GM18858 (cell line): ENCODE data around the gene GGA3.

Source experiments
- ATAC-seq: cut with Tn5 transposase; IDR thresholded peaks from one replicate; pipeline ENCODE4 v1.9.1; 2021; ENCODE audit not compliant: unreplicated experiment

Gene GGA3

DNA sequence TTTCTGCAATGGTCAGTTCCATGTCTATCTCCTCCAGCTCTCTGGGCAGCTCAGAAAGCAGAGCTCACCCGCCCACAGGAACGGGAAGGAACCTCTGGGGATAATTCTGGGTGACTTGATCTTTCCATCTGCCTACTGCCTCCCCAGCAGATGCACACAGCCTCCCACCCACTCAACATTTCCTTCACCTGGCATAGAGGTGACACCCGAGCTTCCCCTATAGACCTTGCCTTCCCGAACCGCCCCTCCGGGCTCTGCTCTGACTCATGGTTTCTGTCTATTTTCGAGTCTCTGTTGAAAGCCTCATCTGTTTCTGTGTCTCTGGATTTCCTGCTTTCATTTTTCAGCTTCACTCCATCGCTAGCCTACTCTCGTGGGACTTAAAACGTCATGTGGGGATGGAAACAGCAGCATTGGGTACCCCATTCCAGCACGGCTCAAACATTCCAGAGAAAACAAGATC is 11.4 kb downstream of the GGA3 start:
- peak; percentile 77 for ATAC-seq

DNA sequence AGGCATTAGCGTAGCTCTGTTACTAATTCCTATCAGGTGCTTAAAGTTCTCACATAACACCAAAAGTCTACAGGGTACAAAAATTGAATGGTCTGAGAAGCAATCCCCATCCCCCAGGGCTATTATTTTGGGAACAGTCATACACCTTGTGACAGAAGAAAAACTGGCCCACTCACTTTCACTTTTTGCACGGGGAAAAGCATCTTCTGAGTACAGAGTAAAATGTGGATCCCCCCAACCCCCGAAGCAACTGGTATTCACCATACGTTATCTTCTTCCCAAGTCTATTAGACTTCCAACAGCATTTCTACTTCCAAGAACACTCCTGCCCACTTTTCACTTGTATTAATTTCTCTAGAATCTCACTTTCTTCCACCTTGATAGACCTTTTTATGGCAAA is 11.8 kb downstream of the GGA3 start:
- ATAC-seq = no peak

DNA sequence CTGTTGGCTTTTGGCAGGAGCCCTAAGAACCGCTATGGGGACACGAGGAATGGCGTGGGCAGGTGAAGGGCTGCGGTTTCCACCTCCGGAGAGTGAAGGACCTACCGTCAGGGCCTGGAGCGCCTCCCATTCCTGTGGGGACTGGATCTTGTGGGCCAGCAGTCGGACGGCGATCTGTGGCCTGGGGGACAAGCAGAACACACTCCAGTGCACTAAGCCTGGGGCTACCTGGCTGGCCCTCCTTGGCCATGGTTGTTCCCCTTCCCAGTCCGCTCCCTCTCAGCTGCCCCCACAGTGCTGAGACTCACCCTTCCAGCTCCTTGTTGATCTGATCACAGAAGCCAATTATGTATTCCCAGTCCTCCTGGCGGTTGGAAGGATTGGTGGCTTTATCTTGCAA is 15.0 kb downstream of the GGA3 start:
- no peak for ATAC-seq

DNA sequence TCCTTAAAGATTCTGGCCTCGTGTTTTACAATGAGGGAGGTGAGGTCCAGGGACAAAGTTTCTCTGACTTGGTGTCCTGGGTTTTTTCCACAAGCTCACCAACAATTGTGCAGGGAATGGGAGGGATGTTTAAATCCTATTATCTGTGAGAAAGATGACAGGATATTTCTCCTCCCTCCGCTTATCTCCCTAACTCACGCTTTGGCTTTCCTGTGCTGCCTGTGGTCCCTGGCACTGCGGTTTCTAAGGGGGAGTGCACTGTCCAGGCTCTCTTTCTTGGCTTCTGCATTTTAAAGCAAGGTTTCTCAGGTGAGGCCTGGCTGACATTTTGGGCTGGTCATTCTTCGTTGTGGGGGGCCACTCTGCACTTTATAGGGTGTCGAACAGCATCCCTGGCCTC is 16.4 kb downstream of the GGA3 start:
- no peak for ATAC-seq

DNA sequence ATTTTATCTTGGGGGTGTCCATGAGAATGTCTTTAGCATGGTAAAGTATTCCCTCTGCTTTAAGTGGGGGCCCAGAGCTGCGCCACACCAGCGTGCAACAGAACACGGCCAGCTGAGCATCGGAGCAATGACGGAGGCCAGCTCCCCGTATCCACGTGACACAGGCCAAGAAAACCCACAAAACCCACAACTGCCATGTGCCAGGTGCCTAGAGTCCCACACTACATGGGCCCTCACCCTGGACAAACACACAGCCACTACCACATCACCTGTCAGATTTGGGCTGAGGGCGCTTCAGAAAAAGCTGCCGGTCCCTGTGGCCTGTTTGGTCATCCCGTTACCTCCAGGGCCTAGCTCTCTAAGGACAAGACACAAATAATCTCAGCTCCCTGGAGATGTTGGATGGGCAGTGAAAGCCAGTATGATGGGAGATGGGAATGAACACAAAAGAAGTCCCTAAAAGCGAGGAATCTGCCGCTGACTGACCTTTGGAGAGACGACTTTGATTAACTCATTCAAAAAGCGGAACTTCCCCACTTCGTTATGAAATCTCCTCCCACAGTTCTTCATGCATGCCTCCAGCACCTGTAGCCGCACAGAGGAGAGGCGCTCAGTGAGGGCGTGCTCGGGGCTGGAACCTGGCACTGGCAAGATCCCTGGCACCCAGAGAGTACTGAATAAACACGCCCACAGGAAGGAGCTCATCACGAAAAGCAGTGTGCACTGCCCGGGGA is 17.1 kb downstream of the GGA3 start:
- ATAC-seq = no peak

DNA sequence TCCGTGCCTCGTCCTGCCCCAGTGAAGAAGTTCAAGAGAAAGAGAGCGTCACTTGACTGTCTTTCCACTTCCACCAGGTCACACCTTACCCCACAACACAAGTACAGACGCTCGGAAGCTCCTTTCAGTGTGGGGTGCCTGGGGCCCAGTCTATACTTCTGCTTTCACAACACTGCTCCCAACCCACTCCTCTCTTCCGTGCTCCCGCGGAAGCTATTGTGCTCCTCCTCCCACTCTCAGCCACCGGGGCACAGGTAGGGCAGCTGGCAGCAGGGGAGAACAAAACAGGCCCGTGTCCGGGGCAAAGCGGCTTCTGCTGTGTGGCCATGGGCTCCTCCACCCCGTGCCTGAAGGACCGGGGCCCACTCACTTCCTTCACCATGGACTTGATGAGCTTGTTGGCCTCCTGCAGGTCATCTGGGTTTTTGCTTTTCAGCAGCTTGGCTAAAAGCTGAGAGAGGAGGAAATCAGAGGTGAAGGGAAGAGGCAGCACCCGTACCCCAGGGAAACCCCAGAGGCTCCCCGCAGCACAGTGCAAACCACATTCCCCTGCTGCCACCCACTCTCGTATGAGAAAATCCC is 18.9 kb downstream of the GGA3 start:
- no peak for ATAC-seq

DNA sequence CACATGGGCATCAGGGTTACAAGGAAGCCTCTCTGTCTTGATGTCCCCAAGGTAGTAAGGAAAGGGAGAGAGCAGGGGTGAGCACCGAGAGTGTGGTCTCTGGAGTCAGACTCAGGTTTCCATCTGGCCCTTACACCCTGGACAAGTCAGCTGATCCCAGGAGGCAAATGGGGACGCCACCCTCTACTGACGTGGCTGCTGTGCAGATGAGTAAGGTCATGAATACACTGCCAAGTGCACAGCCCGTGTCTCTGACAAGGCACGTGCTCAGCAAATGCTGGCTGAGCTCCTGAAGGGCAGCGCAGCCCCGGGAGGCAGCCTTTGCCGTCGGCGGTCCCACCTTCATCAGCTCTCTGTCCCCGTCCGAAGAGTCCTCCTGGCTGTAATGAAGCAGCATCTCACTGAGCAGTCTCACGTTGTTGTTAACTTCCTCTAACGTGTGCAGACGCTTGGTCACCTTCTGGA is 19.4 kb downstream of the GGA3 start:
- no peak for ATAC-seq

DNA sequence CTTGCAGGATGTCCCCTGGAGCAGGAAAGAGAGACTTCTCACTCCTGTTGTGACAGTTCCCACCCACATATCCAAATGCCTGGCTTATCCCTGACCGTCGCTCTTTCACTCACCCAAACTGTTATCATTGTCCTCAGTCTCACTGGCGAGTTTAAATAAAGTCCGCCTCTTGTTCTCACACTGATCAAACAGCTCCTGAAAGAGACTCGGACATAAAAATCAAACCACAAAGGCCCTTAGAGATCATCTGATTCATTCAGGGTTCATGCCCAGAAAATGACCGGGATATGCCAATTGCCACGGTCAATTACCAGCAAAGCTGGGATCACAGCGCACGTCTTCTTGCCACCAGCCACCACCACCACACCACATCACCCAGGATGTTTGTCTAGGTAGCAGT is 19.9 kb downstream of the GGA3 start:
- no peak for ATAC-seq

DNA sequence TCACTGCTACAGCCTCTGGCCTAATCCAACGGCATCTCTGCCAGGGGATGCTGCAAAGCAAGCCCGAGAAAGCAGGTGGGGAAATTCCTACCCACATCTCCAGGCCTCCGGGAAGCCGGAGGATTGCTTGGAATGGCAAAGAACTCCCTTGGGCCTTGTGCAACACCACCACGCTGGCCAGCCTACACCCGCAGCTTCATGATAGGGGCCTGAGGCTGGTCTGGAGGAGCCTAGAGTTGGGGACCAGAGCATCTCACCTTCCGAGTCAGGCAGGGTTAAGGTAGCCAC is 20.3 kb downstream of the GGA3 start:
- no peak for ATAC-seq

DNA sequence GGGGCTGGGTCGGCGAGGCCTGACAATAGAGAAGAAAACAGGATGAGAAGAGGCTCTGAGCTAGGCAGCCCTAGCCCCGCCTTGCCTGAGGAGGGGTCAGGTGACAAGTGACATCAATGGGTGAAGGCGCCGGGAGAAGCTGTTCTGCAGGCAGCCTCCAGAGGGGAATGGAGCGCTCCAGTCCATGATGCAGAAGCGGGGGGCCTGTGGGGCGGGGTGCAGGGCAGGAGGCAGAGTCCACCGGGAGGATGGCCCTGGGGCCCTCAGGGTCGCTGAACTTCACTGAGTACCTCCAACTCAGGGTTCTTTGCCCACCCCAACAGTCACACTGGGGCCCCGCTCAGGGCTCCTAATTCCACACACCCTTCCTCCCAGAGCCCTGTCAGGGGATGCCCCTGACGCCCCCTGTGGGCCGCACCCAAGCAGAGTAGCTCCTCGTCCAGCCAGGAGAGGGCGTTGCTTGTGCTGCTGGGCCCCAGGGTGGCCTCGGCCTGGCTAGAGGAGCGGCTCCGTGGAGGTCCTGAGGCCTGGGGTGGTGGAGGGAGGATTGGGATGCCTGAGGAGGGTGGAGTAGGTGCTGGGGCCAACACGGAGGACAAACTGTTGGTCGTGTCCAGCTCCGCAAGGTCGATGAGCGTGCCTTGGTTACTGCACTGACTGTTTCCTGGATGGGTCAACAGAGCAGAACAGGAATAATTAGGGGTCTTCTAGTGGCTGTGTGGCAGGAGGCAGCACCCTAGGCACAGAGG is 20.8 kb downstream of the GGA3 start:
- no peak for ATAC-seq

DNA sequence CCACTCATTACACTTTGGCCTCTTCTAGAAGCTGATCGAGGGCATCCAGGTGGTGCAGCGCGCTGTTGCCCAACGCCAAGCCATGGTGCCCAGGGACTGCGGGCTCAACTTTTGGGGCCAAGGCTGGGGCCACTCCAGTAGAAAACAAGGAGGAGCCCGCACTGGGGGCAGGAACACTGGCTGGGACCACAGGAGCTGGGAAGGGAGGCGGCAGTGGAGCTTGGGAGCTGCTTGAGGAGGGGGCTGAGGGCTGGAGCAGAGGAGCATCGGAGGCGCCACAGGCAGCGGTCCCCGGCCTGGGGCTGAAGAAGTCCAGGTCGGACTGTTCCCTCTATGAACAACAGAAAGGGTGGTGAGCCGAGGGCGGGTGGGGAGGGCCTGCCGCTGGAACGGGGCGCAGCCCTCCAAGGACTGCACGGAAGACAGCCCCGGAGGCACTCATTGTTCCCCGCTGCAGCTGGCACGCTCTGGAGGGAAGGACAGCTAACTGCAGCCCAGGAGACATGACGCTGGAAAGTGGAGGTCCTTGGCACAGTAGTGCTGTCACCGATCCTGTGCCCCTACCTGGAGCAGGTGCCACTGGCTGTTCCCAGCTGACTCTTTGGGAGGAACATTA is 21.5 kb downstream of the GGA3 start:
- no peak for ATAC-seq

DNA sequence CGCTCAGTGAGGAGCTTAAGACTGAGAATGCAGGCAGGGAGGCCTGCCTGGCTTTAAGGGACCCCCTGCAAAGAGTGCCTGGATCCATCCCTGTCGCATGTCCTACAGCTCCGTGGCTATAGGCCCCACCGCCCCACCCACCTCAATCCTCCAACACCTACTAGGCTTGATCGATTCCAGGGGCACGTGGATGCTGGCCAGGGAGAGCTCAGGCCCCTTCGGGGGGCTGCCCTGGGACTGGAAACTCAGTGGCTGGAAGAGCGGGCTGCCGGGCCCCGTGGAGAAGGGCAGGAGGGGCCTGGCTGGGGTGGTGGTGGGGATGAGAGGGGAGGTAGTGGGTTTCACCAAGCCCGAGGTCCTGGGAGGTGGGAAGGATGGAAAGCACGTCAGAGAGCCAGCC is 22.2 kb downstream of the GGA3 start:
- no peak for ATAC-seq

DNA sequence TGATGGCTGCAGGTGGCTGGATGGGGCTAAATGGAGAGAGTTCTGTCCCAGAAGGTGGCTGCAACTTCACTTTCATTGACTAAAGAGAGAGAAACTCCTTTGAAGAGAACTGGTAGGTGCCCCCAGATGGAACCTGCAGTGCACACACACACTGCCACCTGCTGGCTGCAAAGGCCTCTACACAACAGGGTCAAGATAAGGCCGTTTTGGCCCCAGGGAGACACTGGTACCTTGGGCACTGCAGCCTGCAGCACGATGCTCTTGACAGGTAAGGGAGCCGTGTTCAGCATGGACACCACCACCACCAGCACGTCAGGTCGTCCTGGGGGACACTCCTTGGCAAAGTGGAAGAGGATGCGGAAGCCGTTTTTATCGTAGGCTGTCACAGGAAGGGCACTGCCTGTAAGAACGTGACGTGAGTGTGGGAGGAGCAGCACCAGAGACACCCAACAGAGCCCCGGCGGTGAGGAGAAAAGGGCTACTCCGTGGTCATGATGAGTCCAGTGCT is 22.7 kb downstream of the GGA3 start:
- ATAC-seq = no peak

DNA sequence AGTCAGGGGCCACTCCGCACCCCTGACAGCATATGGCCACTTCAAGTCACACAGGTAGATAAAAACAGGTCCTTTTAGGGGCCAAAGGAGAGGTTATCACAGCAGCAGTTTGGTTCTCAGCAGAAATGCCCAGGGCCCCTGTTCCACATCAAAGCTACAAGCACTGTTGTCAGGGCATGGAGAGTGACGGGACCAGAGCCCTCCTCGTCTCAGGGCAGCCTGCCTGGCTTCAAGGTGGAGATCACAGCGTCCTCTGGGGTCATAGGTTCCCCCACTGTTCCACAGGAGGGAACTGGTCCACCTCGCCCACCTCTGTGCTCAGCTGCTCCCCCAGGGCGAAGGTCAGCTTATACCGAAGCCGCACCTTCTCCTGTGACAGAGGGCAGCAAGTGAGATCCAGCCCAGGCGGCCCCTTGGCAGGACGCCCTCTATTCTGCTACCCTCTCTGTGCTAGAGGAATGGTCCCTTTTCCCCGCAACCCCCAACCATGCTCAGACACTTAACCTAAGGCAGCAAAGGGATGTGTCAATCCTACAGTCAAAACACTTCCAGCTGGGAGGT is 23.3 kb downstream of the GGA3 start:
- no peak for ATAC-seq

DNA sequence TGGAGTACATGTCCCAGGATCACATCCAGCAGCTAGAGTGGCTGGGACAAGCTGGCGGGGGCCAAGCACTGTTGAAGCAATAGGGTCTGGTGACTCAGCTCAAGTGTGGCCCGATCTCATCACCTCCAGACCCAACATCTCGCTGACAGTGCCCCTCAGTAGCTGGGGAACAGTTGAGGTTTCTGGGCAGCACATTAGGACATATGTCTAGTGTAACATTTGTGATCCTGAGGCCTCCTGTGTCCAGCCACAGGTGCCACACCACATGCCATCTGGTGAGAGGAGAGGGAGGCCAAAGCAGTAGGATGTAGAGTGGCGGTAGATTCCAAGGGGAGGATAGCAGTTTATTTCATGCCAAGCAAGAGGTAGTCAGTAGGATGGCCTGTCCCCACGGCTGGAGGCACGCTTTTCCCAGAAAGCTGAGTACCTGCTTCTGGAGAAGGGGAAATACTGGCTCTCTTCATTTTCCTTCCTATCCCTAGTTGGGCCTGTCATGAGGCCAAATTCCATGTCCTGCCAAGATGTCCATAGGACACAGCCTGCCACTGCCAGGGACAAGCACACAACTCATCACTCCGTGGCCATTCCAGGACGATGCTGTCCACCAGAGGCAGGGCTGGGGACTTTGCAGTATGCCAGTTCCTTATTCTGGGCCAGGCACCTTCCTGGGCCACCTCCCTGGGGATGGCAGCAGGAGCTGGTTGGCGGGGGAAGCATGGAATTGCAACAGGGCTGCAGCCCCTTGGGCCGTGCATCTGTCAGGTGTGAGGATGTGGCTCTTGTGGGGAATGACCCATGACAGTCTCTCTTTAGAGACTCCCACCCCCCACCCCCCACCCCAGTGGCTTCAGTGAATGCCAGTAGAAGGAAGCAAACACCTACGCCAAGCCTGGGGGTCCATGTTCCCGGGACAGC is 24.0 kb downstream of the GGA3 start:
- ATAC-seq = no peak

DNA sequence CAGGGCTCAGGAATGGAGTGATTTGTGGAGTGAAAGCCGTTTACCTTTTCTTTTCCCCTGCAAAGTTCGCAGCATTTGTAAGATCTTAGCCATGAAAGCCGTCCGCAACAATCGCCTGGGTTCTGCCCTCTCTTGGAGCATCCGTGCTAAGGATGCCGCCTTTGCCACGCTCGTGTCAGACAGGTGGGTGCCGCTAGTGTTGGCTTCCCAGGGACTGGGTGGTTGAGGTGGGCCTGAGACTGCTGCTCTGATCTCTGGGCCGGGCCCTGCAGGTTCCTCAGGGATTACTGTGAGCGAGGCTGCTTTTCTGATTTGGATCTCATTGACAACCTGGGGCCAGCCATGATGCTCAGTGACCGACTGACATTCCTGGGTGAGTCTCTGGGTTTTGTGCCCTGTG is 28.6 kb downstream of the GGA3 start:
- ATAC-seq = no peak

DNA sequence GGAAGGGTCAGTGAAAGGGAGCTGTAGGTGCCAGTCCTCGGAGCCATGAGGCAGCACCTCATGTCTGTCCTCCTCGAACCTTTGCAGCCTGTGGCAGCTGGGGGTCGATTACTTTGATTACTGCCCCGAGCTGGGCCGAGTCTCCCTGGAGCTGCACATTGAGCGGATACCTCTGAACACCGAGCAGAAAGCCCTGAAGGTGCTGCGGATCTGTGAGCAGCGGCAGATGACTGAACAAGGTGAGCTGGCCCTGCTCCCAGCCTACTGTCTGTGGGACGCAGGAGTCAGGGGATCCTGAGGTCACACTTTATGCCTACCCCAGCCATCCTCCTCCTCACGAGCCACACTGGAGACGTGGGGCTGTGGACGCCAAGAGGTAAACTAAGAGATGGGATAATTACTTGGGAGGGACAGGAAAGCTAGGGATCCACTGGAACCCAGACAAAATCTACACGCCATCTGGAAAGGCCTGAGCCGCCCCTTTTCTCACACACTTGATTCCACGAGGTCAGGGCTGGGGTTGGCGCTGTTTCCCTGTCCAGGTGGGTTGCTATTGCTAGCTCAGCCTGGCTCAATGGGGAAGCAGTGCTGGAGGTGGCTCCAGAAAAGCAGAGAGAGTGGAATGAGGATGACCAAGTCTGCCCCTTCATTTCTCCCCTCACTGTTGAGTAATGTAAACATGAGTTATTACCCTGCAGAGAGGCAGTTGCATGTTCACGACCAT is 29.5 kb downstream of the GGA3 start:
- ATAC-seq = no peak

DNA sequence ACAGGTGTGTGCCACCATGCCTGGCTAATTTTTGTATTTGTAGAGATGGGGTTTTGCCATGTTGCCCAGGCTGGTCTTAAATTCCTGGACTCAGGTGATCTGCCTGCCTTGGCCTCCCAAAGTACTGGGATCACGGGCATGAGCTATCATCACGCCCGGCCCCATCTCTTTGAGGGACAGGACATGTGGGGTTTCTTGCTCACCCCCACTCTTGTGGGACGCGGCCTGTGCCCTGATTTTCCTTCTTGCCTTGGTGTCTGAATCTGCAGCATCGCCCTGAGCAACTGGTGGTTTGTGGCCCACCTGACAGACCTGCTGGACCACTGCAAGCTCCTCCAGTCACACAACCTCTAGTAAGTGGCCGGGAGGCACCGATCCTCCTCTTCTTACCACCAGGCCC is 30.3 kb downstream of the GGA3 start:
- no peak for ATAC-seq

DNA sequence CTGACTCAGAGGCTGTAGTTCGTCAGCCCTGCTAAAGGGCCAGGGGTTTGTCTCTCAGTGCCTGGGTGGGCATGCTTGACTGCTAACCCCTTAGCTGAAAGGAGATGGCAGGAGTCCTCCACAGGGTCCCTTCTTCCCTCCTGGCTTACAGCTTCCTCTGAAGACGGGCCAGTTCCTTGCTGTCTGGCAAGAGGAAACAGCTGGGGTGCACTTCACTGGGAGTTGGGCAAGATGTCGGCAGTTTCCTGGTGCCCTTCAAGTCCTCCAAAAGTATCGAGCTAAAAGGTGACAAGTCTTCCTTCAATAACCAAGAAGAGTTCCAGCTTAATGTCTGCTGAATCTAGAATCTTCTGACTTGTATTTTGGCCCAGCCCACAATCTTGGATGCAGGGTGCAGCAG is 32.6 kb downstream of the GGA3 start:
- ATAC-seq = no peak

DNA sequence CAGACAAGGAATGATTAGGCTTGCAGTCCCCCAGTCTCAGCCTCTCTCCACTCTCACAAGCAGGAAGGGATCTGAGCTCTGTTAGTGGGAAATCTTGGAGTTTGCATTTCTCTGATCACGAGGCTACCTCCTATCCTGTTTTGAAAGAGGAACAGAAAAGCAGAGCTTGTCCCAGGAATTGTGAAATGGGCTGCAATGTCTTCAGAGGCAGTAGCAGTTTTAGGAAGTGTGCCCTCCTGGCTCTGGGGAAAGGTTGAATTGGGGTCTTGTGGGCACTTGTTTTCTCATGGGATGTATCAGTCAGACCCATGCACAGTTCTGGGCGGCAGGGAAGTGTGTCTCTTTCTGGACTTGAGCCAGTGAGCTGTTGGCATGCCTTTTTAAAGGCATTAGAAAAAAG is 33.1 kb downstream of the GGA3 start:
- no peak for ATAC-seq
